ENCODE data around the gene IL18R1. TPM values are rescaled to one million over a fixed set of nuclear protein-coding genes. Genes with fewer than 3 reads are reported as not detected.

The IL18R1 gene
- 19.9 TPM for total RNA-seq
- polyA plus RNA-seq = 10 to 100 TPM in 2 of 4 donors, 1 to 10 TPM in 2; 6.9 to 12.5 (median 10.0) TPM

- Histone ChIP-seq H3K4me1 (ENCODE audit: control insufficient read depth, insufficient read depth, low read length, poor library complexity, severe bottlenecking) (peaks cover 45% of the 10 kb centered on the region), H3K4me3 (ENCODE audit: low read depth, low read length) (peak within 1 kb of the TSS; percentile 92), H3K27ac (ENCODE audit: insufficient read depth, low read length, poor library complexity, severe bottlenecking) (peak within 1 kb of the TSS; percentile 83), H3K36me3 (ENCODE audit: control insufficient read depth, insufficient read depth, low read length) (no peaks in the 10 kb centered on the region), H3K9me3 (ENCODE audit: control insufficient read depth in 2 of 2, low read length in 2 of 2) (no peaks in the 10 kb centered on the region), H3K27me3 (ENCODE audit: control insufficient read depth, insufficient read depth, low read length) (no peaks in the 10 kb centered on the region)
- DNase-seq (peak; percentile 53 to 86 (median 64)), ATAC-seq (ENCODE audit: low read depth in 2 of 2) (peak; percentile 80 to 81)
- H3K4me3 Mint-ChIP-seq = peak within 1 kb of the TSS; percentile 98 to 100 (median 98)
- H3K9me3 Mint-ChIP-seq = peaks cover 0 to 2% (median 0%) of the 10 kb centered on the region in 7 donors
- peaks cover 23 to 49% (median 34%) of the 10 kb centered on the region in 4 donors for H3K4me1 Mint-ChIP-seq
- no peaks in the 10 kb centered on the region for H3K36me3 Mint-ChIP-seq
- no peaks in the 10 kb centered on the region for H3K27me3 Mint-ChIP-seq
- H3K27ac Mint-ChIP-seq = peak within 1 kb of the TSS; percentile 97 to 99 (median 98)
These were observed at the start of gene IL18R1 for GRCh38 chr2:102355526-102356380. Gene IL18R1, plus strand, starts transcription at chr2:102355796. Its CDS starts 6,865 bp downstream, at chr2:102362661.

- no peak for ATAC-seq (ENCODE audit: low read depth in 2 of 2)
- H3K4me3 ChIP-seq (ENCODE audit: low read depth, low read length) = no peak overlapping the region
- Mint-ChIP-seq H3K27me3 (peaks cover 4% of the 10 kb centered on the region), H3K27ac (no peak overlapping the region), H3K4me1 (peaks cover 16 to 22% (median 21%) of the 10 kb centered on the region in 4 donors), H3K4me3 (peak overlapping the region in 1 of 4 donors; percentile 59), H3K9me3 (no peaks in the 10 kb centered on the region), H3K36me3 (no peaks in the 10 kb centered on the region)
- H3K36me3 ChIP-seq (ENCODE audit: control insufficient read depth, insufficient read depth, low read length) = no peaks in the 10 kb centered on the region
- peaks cover 3% of the 10 kb centered on the region for H3K27me3 ChIP-seq (ENCODE audit: control insufficient read depth, insufficient read depth, low read length)
- no peak overlapping the region for H3K27ac ChIP-seq (ENCODE audit: insufficient read depth, low read length, poor library complexity, severe bottlenecking)
- H3K9me3 ChIP-seq (ENCODE audit: control insufficient read depth in 2 of 2, low read length in 2 of 2) = no peaks in the 10 kb centered on the region
- DNase-seq = no peak
- peaks cover 6% of the 10 kb centered on the region for H3K4me1 ChIP-seq (ENCODE audit: control insufficient read depth, insufficient read depth, low read length, poor library complexity, severe bottlenecking)
These were observed 49.5 kb upstream of the IL18R1 start for GRCh38 chr2:102306125-102306524.

- H3K27me3 ChIP-seq (ENCODE audit: control insufficient read depth, insufficient read depth, low read length) = no peaks in the 10 kb centered on the region
- H3K36me3 Mint-ChIP-seq = no peaks in the 10 kb centered on the region
- no peaks in the 10 kb centered on the region for H3K4me1 Mint-ChIP-seq
- DNase-seq = no peak
- H3K27ac ChIP-seq (ENCODE audit: insufficient read depth, low read length, poor library complexity, severe bottlenecking) = no peak within 1 kb of the TSS
- H3K9me3 Mint-ChIP-seq = no peaks in the 10 kb centered on the region
- ATAC-seq (ENCODE audit: low read depth in 2 of 2) = no peak
- H3K27ac Mint-ChIP-seq = no peak within 1 kb of the TSS
- no peaks in the 10 kb centered on the region for H3K4me1 ChIP-seq (ENCODE audit: control insufficient read depth, insufficient read depth, low read length, poor library complexity, severe bottlenecking)
- H3K4me3 ChIP-seq (ENCODE audit: low read depth, low read length) = no peak within 1 kb of the TSS
- no peaks in the 10 kb centered on the region for H3K36me3 ChIP-seq (ENCODE audit: control insufficient read depth, insufficient read depth, low read length)
- no peaks in the 10 kb centered on the region for H3K27me3 Mint-ChIP-seq
- no peak within 1 kb of the TSS for H3K4me3 Mint-ChIP-seq
- H3K9me3 ChIP-seq (ENCODE audit: control insufficient read depth in 2 of 2, low read length in 2 of 2) = no peaks in the 10 kb centered on the region
These were observed 44.5 kb upstream of the IL18R1 start, which contains the start of gene IL1RL1 for GRCh38 chr2:102310964-102311640. Gene IL1RL1, plus strand, starts transcription at chr2:102311563. Its CDS starts 26,702 bp downstream, at chr2:102338265.

GRCh38 chr2:102313025-102313424, 42.6 kb upstream of the IL18R1 start:
- H3K4me3 ChIP-seq (ENCODE audit: low read depth, low read length) = no peak overlapping the region
- H3K36me3 ChIP-seq (ENCODE audit: control insufficient read depth, insufficient read depth, low read length) = no peaks in the 10 kb centered on the region
- no peaks in the 10 kb centered on the region for H3K4me1 Mint-ChIP-seq
- H3K4me3 Mint-ChIP-seq = no peak overlapping the region
- H3K27ac Mint-ChIP-seq = no peak overlapping the region
- no peaks in the 10 kb centered on the region for H3K27me3 ChIP-seq (ENCODE audit: control insufficient read depth, insufficient read depth, low read length)
- H3K9me3 Mint-ChIP-seq = no peaks in the 10 kb centered on the region
- ATAC-seq (ENCODE audit: low read depth in 2 of 2) (no peak), DNase-seq (no peak)
- no peaks in the 10 kb centered on the region for H3K36me3 Mint-ChIP-seq
- H3K9me3 ChIP-seq (ENCODE audit: control insufficient read depth in 2 of 2, low read length in 2 of 2) = no peaks in the 10 kb centered on the region
- no peak overlapping the region for H3K27ac ChIP-seq (ENCODE audit: insufficient read depth, low read length, poor library complexity, severe bottlenecking)
- H3K27me3 Mint-ChIP-seq = no peaks in the 10 kb centered on the region
- no peaks in the 10 kb centered on the region for H3K4me1 ChIP-seq (ENCODE audit: control insufficient read depth, insufficient read depth, low read length, poor library complexity, severe bottlenecking)

GRCh38 chr2:102313471-102313870, 42.1 kb upstream of the IL18R1 start:
- no peak overlapping the region for H3K4me3 ChIP-seq (ENCODE audit: low read depth, low read length)
- H3K27me3 Mint-ChIP-seq = no peaks in the 10 kb centered on the region
- H3K4me3 Mint-ChIP-seq = no peak overlapping the region
- no peaks in the 10 kb centered on the region for H3K9me3 Mint-ChIP-seq
- ATAC-seq (ENCODE audit: low read depth in 2 of 2) = no peak
- H3K36me3 ChIP-seq (ENCODE audit: control insufficient read depth, insufficient read depth, low read length) = no peaks in the 10 kb centered on the region
- H3K9me3 ChIP-seq (ENCODE audit: control insufficient read depth in 2 of 2, low read length in 2 of 2) = no peaks in the 10 kb centered on the region
- H3K27ac ChIP-seq (ENCODE audit: insufficient read depth, low read length, poor library complexity, severe bottlenecking) = no peak overlapping the region
- DNase-seq = no peak
- H3K4me1 Mint-ChIP-seq = no peaks in the 10 kb centered on the region
- no peaks in the 10 kb centered on the region for H3K4me1 ChIP-seq (ENCODE audit: control insufficient read depth, insufficient read depth, low read length, poor library complexity, severe bottlenecking)
- H3K27me3 ChIP-seq (ENCODE audit: control insufficient read depth, insufficient read depth, low read length) = no peaks in the 10 kb centered on the region
- no peaks in the 10 kb centered on the region for H3K36me3 Mint-ChIP-seq
- no peak overlapping the region for H3K27ac Mint-ChIP-seq

- Mint-ChIP-seq H3K36me3 (no peaks in the 10 kb centered on the region), H3K4me3 (no peak overlapping the region), H3K4me1 (no peaks in the 10 kb centered on the region), H3K9me3 (no peaks in the 10 kb centered on the region), H3K27ac (no peak overlapping the region), H3K27me3 (no peaks in the 10 kb centered on the region)
- Histone ChIP-seq H3K9me3 (ENCODE audit: control insufficient read depth in 2 of 2, low read length in 2 of 2) (no peaks in the 10 kb centered on the region), H3K4me3 (ENCODE audit: low read depth, low read length) (no peak overlapping the region), H3K36me3 (ENCODE audit: control insufficient read depth, insufficient read depth, low read length) (no peaks in the 10 kb centered on the region), H3K27me3 (ENCODE audit: control insufficient read depth, insufficient read depth, low read length) (no peaks in the 10 kb centered on the region), H3K4me1 (ENCODE audit: control insufficient read depth, insufficient read depth, low read length, poor library complexity, severe bottlenecking) (no peaks in the 10 kb centered on the region), H3K27ac (ENCODE audit: insufficient read depth, low read length, poor library complexity, severe bottlenecking) (no peak overlapping the region)
- DNase-seq (no peak), ATAC-seq (ENCODE audit: low read depth in 2 of 2) (no peak)
These were observed 41.6 kb upstream of the IL18R1 start for GRCh38 chr2:102313950-102314349.

- peaks cover 5% of the 10 kb centered on the region for H3K27me3 Mint-ChIP-seq
- Histone ChIP-seq H3K9me3 (ENCODE audit: control insufficient read depth in 2 of 2, low read length in 2 of 2) (no peaks in the 10 kb centered on the region), H3K4me3 (ENCODE audit: low read depth, low read length) (no peak overlapping the region), H3K4me1 (ENCODE audit: control insufficient read depth, insufficient read depth, low read length, poor library complexity, severe bottlenecking) (no peaks in the 10 kb centered on the region), H3K27ac (ENCODE audit: insufficient read depth, low read length, poor library complexity, severe bottlenecking) (no peak overlapping the region), H3K27me3 (ENCODE audit: control insufficient read depth, insufficient read depth, low read length) (no peaks in the 10 kb centered on the region), H3K36me3 (ENCODE audit: control insufficient read depth, insufficient read depth, low read length) (no peaks in the 10 kb centered on the region)
- no peak overlapping the region for H3K4me3 Mint-ChIP-seq
- DNase-seq = no peak
- no peak overlapping the region for H3K27ac Mint-ChIP-seq
- no peak for ATAC-seq (ENCODE audit: low read depth in 2 of 2)
- H3K4me1 Mint-ChIP-seq = no peaks in the 10 kb centered on the region
- H3K9me3 Mint-ChIP-seq = no peaks in the 10 kb centered on the region
- no peaks in the 10 kb centered on the region for H3K36me3 Mint-ChIP-seq
These were observed 39.7 kb upstream of the IL18R1 start for GRCh38 chr2:102315921-102316320.
